Left lobe of liver (tissue), 2 donors: ENCODE measurements around the gene COA8. TPM values are rescaled to one million over a fixed set of nuclear protein-coding genes. Genes with fewer than 3 reads are reported as not detected.

Experiments
- ATAC-seq: fragments of 200-7000 bp; cut with Tn5 transposase; one replicate; pipeline ENCODE4 v1.9.1; 2020; ENCODE audit warnings: mild to moderate bottlenecking, moderate library complexity
- DNase-seq: peaks from one replicate; pipeline ENCODE4 v3.0.0-alpha.2; 2020; ENCODE audit warnings: low spot score
- total RNA-seq: library from RNA; stranded (reverse); gene quantifications from one replicate; pipeline ENCODE4 v1.2.1, GENCODE V29; 2021
- donor health status: DM: no; HTN: no; CAD: no; lungs with moderate emphysema.
- donor health status: DM: no; HTN: yes; CAD: no.

The COA8 gene
- total RNA-seq, 1 donor from 2014 or later, result 17.1 TPM

DNA sequence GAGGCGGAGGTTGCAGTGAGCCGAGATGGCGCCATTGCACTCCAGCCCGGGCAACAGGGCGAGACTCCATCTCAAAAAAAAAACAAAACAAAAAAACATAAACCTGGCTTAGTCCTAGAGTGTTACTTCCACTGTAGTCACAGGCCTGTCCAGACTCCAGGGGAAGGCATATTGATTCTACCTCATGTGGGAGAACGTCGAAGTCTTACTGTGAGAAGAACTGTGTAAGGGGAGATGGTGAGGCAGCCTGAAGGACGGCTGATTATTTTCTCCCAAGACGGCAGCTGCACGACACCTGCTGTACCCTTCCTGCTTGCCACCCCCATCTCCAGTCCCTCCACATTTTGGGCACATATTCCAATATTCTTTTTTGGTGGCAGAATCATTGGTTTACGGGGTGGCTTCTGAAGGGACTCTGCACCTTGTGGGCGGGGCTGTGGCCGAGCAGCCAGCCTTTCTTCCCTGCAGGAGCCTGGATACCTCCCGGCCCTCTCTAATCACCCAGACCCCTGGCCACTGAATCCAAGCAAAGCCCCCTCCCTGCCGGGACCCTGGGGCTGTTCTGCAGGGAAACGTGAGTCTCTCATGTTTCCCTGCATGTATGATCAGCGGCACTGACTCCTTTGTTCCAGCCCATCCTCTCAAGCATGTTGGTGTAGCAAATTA is 54.0 kb downstream of the COA8 start:
- ATAC-seq, result no peak
- DNase-seq, result no peak

DNA sequence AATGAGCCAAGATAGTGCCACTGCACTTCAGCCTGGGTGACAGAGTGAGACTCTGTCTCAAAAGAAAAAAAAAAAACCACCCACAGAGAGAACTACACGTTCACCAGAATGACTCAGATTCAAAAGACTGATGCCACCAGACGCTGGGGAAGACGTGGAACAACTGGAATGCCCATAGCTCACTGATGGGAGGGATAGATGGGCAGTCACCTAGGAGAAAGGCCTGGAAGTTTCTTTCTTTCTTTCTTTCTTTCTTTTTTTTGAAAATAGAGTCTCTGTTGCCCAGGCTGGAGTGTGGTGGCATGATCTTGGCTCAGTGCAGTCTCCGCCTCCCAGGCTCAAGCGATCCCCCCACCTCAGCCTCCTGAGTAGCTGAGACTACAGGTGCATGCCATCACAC is 56.3 kb downstream of the COA8 start:
- no peak for DNase-seq
- ATAC-seq, result no peak

DNA sequence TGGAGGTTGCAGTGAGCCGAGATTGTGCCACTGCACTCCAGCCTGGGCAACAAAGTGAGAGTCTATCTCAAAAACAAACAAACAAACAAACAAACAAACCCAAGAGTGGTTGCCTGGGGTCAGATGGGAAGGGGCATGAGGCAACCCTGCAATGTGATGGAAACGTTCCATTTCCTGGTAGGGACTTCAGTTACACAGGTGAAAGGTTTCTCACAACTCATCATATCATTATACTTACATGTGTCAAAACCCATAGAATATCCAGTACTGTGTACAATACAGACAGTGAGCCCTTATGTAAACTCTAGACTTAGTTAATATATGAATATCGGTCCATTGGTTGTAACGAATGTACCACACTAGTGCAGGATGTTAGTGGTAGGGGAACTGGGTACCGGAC is 59.1 kb downstream of the COA8 start:
- ATAC-seq, result no peak
- no peak for DNase-seq

DNA sequence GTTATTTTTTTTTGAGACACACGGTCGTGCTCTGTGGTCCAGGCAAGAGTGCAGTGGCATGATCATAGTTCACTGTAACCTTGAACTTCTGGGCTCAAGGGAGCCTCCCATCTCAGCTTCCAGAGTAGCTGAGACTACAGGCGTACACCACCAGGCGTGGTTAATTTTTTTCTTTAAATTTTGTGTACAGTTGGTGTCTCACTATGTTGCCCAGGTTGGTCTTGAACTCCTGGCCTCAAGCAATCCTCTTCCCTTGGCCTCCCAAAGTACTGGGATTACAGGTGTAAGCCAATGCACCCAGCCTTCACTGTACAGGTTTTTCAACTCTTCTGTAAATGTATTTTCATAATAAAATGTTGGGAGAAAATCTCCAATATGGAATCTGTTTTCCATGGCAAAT is 60.5 kb downstream of the COA8 start:
- ATAC-seq, result no peak
- DNase-seq, result no peak

DNA sequence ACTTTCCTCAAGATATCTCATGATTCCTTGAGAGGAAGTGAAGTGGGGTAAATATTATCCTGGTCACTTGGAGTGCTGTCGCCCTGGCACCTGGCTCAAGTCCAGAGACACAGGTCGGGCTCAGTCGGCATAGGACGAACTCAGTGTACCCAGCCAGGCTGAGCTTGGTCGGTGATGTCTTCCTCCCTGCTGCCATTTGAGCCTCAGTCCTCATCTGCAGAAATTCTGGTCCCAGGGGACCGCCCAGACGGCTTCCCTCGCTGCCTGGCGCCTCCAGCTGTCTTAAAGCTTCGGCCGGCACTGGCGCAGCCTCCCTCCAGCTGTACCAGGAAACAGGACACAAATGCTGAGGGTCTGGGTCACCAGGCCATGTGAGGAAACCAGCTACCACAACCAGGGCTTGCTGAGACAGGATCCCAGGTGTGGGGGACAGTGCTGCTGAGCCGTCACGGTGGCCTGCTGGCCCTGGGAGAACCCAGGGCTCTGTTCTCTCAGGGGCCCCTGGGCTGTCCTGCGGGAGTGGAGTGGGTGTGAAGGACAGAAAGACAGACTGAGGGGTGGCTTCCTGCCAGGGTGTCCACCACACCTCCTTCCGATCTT is 61.2 kb downstream of the COA8 start:
- no peak for ATAC-seq

DNA sequence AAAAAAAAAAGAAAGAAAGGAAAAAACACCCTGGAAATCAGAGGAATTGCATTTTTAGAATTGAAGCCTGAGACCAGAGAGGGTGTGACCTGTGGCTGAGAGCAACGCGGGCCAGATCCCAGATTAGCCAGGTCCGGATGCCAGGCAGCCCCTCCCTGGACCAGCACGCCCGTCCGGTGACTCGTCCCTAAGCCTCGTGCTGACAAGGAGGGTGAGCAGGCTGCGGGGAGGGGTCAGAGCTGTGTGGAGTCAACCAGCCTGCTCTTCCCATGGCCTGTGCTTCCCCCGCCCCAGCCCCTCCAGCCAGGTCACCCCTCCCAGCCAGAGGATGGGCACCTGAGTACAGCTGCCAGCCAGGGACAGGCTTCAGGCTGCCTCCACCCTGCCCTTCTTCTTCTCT is 62.1 kb downstream of the COA8 start:
- DNase-seq (no peak), ATAC-seq (no peak)

More for the DNA sequence above, 61.2 kb downstream of the COA8 start:
- DNase-seq, result no peak

DNA sequence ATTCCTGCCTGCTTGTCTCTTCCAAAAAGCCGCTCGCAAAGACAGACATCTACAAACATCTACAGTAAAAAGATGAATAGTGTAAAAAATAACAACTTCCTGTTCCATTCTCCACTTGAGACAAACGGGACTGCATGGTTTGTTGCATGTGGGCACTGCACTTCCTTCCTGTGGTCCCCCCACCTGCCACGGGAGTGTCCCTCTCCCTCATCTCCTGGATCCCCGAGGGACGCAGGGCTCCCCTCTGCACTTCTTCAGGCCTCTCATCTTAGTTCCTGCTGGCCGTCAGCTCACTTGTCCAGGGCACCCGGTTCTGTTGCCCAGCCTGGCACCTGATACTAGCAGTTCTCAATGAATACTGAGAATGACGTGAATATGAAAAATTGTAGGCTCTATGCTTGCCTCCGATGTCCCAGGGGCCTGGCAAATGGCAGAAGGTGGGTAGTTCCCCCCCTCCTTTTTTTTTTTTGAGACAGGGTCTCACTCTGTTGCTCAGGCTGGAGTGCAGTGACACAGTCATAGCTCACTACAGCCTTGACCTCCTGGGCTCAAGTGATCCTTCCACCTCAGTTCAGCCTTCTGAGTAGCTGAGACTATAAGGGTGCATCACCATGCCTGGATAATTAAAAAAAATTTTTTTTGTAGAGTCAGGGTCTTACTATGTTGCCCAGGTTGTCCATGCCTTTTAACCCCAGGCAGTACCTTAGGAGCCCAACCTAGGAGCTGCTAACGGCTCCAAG is 62.8 kb downstream of the COA8 start:
- DNase-seq, result no peak
- ATAC-seq, result no peak

DNA sequence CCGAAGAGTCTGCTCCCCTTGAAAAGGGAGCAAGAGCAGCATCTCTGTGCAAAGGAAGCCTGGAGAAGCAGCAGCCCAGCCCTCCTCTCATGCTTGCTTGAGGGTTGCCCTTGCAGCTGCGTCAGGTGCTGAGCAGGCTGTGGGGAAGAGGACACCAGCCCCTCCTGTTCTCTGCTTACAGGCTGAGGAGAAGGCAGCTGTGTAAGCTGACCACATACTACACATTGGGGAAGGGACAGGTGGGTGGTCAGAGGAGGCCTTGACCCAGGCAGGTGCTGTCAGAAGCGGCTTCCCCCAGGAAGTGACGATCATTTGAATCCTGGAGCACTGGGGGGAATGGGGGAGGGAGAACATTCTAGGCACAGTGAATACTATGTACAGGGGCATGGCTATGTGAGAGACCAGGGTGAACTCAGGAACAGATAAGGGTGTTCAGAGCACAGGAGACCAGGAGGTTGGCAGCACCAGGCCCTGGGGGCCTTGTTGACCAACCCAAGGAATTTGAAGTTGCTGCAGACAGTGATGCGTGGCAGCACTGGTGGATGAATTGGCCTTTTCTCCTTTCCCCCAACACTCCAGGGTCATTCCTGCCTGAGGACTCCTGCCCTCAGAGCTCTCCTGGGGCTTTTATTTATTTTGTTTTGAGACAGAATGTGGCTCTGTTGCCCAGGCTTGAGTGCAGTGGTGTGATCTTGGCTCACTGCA is 63.5 kb downstream of the COA8 start:
- ATAC-seq, result no peak
- DNase-seq, result no peak

DNA sequence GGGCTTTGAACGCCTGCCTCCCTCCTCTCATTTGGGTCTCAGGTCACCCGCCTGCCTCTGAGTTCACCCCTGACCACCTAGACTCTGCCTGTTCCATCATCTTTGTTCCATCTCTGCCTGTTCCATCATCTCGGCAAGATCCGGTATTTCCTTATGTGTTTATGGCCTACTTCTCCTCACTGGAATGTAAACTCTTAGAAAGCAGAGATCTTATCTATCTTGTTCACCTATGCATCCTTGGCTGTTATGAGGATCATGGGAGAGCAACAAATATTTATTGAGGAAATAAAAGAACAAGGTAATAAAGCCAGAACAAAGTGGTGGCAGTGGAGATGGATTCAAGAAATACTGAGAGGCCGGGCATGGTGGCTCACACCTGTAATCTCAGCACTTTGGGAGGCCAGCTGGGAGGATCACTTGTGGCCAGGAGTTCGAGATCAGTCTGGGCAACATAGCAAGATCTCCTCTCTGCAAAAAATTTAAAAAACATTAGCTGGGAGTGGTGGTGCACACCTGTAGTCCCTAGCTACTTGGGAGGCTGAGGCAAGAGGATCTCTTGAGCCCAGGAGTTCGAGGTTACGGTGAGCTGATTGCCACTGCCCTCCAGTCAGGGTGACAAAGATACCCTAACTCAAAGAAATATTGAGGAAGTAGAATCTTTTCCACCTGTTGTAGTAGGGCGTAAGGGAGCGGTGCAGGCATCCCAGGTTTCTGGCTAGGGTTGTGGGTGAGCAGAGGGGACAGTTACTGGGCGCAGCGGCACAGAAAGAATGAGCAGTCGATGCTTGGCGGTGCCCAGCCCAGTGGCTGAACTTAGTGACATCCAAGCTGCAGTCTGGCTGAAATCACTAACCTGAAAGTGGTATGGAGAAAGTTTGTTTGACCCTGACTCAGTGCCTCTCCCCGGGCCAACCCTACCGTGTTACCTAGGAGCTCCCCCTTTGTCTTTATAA is 64.6 kb downstream of the COA8 start:
- ATAC-seq (no peak), DNase-seq (no peak)

DNA sequence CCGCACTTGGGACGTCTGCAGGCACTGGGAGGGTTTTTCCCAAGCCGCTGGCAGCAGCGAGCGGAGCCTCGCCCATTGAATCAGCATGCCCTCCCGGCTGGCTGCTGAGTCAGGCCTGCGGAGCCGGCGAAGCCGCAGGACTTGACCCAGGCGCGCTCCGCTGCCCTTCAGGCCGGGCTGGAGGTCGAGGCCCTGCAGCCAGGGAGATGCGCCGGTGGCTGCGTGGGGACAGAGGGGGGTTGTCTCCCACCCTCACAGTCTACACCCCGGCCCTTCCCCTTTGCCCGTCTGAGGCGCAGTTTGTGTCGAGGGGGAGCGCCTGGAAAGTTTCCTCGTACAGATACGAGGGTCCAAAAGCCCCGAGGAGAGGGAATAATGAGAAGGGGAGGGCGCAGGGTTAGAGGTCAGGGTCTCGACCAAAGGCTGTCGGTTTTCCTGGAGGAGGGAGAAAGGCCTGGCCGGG is 65.5 kb downstream of the COA8 start:
- ATAC-seq (peak; percentile 75), DNase-seq (peak; percentile 75)

DNA sequence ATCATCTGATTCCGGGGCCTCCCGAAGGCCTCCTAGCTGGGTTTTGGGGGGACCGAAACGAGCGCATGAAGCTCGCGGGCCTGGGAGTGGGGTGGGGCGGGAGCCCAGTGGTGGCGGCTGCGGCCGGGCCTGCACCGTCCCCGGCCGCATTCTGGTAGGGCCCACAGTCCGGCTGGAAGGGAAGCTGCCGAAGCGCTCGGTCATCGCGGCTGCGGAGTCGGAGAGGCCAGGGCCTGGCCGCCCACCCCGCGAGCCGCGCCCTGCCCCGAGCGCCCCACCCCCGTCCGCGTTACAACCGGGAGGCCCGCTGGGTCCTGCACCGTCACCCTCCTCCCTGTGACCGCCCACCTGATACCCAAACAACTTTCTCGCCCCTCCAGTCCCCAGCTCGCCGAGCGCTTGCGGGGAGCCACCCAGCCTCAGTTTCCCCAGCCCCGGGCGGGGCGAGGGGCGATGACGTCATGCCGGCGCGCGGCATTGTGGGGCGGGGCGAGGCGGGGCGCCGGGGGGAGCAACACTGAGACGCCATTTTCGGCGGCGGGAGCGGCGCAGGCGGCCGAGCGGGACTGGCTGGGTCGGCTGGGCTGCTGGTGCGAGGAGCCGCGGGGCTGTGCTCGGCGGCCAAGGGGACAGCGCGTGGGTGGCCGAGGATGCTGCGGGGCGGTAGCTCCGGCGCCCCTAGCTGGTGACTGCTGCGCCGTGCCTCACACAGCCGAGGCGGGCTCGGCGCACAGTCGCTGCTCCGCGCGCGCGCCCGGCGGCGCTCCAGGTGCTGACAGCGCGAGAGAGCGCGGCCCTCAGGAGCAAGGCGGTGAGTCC is 66.1 kb downstream of the COA8 start, which contains the start of gene KLC1:
KLC1 (plus strand) TSS at position 528 of the 819 bp plus-strand sequence. CDS start 25,354 bp downstream, outside the sequence.
- DNase-seq (peak; percentile 88), ATAC-seq (peak; percentile 86)

DNA sequence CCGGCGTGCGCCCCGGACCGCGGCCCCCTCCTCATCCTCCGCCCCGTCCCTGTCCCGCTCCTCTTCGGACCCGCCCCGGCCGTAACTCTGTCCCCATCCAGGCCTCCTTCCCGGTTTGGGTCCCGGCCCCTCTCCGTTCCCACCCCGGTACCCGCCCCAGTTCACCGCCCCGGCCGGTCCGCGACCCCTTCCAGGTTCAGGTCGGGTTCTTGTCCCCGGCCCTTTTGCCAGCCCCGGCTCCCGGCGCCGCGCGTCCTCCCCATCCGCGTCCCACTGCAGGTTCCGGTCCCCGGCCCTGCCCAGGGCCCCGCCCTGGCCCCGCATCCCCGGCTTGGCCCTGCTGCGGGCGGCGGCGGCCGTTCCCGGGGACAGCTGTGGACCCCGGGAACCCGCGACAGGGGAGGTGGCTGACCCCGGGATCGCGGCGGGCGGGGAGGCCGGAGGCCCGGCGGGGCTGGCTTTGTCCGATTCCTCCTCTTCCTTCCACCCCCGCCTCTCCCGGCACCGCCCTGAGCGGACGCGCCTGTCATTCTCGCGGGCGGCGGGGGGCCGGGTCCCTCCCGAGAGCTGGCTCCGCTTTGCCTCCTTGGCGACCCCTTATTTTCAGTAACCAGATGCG is 66.9 kb downstream of the COA8 start:
- ATAC-seq, result peak; percentile 56
- peak; percentile 65 for DNase-seq

DNA sequence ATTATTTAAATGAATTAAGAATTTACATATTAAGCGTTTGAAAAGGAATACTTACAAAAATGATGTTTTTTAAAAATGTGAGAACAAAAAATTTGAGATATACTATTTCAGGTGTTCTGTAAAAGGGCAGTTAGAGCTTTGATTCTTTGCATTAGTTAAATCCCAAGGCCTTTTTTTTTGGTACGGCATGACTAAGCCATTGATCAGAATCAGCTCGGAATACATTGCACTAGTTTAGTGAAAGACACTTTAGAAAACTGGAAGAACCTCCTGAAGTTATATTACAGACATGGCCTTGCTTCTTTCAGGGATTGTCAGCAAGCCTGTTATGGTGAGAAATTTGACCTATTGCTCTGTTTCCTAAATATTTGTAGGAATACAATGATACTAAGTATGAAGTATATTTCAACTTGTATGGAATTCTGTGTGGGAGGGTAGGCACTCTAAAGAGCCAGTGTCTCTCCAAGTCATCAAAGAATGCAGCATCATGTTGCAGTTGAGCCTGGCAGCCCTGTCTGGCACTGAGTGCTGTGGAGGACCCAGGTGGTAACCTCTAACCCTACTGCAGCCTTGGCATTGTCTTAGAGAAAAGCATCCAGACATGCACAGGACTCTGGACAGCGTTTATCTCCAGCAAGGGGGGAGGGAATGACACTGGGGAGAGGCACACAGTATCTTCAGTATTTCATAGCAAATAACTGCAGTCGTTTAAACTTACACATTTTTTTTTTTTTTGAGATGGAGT is 67.8 kb downstream of the COA8 start:
- DNase-seq, result no peak
- ATAC-seq, result no peak

DNA sequence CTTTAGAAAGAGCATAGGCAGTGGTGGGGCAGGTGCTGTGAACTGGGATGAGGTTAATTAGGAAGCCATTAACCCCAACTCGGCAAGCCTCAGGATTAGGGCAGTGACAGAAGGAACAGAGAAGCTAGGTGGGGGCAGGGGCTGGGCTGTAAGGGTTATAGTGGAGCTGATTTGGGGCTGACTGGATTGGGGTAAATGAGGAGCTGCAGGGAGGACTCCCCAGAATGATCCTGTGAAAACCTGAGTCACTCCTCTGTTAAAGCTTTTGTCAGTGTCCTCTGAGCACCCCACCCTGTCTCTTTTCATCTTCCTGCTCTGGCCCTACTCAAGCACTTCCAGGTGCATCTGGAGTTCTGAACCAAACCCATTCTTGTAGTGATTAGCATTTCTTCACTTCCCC is 70.6 kb downstream of the COA8 start:
- ATAC-seq (no peak), DNase-seq (no peak)

DNA sequence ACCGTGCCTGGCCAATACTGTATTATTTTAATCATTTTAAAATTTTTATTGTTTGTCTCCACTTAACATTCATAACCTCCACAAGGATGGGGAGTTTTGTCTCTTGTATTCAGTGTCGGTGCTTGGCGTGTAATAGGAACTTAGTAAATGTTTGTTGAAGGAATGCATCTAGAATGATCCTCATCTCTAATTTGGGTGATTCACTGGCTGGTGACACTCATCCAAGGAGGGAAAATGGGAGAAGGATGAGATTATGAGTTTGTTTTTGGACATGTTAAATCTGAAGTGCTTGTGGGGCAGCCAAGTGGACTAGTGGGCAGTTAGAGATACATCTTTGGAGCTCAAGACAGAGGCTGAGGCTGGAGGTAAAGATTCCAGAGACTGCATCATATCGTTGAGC is 71.4 kb downstream of the COA8 start:
- DNase-seq (no peak), ATAC-seq (no peak)

DNA sequence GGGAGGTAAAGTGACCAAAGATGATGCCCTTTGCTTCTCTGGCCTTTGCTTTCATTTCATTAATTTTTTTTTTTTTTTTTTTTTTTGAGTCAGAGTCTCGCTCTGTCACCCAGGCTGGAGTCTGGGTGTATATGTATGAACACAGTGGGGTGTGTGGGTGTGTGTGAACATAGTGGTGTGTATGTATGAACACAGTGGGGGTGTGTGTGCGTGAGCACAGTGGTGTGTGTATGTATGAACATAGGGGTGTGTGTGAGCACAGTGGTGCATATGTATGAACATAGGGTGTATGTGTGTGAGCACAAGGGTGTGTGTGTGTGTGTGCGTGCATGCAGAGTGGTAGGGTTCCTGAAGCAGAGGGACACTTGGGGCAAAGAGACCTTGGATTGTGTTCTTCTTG is 75.8 kb downstream of the COA8 start:
- no peak for DNase-seq
- no peak for ATAC-seq
